GM19238 (cell line): ENCODE results near the gene CHRNA7.
"Not testable (repeated sequence)": the region's sequence is repeated elsewhere in the genome, so short reads cannot be mapped to it uniquely, and the experiment has no call there.

Experiments
- DNase-seq: peaks from one replicate; pipeline ENCODE4 v3.0.0; 2011; ENCODE audit warnings: low spot score; ENCODE audit not compliant: insufficient read length

CHRNA7 gene

GRCh38 chr15:32119694-32120330 is 89.5 kb downstream of the CHRNA7 start:
- no peak for DNase-seq

- DNase-seq = no peak
These were observed 90.5 kb downstream of the CHRNA7 start for GRCh38 chr15:32120577-32121383.

- DNase-seq = no peak
These were observed 91.0 kb downstream of the CHRNA7 start for GRCh38 chr15:32121384-32121695.

GRCh38 chr15:32122013-32122412 is 91.7 kb downstream of the CHRNA7 start:
- DNase-seq = no peak

- no peak for DNase-seq
These were observed 93.2 kb downstream of the CHRNA7 start for GRCh38 chr15:32123473-32123872.

GRCh38 chr15:32124726-32125125 is 94.4 kb downstream of the CHRNA7 start:
- no peak for DNase-seq

- no peak for DNase-seq
These were observed 95.3 kb downstream of the CHRNA7 start for GRCh38 chr15:32125595-32125994.

GRCh38 chr15:32129815-32130214 is 99.5 kb downstream of the CHRNA7 start:
- no peak for DNase-seq

- DNase-seq = no peak
These were observed 100.5 kb downstream of the CHRNA7 start for GRCh38 chr15:32130823-32131222.

- DNase-seq = no peak
These were observed 101.5 kb downstream of the CHRNA7 start for GRCh38 chr15:32131803-32132202.

GRCh38 chr15:32132859-32133258 is 102.5 kb downstream of the CHRNA7 start:
- DNase-seq = no peak

GRCh38 chr15:32134842-32135241 is 104.5 kb downstream of the CHRNA7 start:
- no peak for DNase-seq

- DNase-seq = no peak
These were observed 105.0 kb downstream of the CHRNA7 start for GRCh38 chr15:32135335-32135734.

GRCh38 chr15:32145512-32145911 is 115.2 kb downstream of the CHRNA7 start:
- not testable (repeated sequence) for DNase-seq

GRCh38 chr15:32148833-32149555 is 118.7 kb downstream of the CHRNA7 start:
- no peak for DNase-seq

GRCh38 chr15:32152574-32152973 is 122.3 kb downstream of the CHRNA7 start:
- DNase-seq = no peak

- DNase-seq = not testable (repeated sequence)
These were observed 123.7 kb downstream of the CHRNA7 start for GRCh38 chr15:32153868-32154623.

- not testable (repeated sequence) for DNase-seq
These were observed 131.8 kb downstream of the CHRNA7 start for GRCh38 chr15:32162143-32162542.

- not testable (repeated sequence) for DNase-seq
These were observed 133.8 kb downstream of the CHRNA7 start for GRCh38 chr15:32164065-32164464.

GRCh38 chr15:32164747-32165146 is 134.4 kb downstream of the CHRNA7 start:
- not testable (repeated sequence) for DNase-seq

- not testable (repeated sequence) for DNase-seq
These were observed 135.5 kb downstream of the CHRNA7 start for GRCh38 chr15:32165775-32166174.

- DNase-seq = not testable (repeated sequence)
These were observed 136.0 kb downstream of the CHRNA7 start for GRCh38 chr15:32166270-32166669.
